IPS-NIHi7 (cell line): Measurements from ENCODE around the gene FGF6.
"Not testable (repeated sequence)": the region's sequence is repeated elsewhere in the genome, so short reads cannot be mapped to it uniquely, and the experiment has no call there.

Source experiments
- DNase-seq: peaks from one replicate; pipeline ENCODE4 v3.0.0; 2012; ENCODE audit warnings: mixed read lengths; ENCODE audit errors: extremely low spot score

FGF6 gene, protein sequence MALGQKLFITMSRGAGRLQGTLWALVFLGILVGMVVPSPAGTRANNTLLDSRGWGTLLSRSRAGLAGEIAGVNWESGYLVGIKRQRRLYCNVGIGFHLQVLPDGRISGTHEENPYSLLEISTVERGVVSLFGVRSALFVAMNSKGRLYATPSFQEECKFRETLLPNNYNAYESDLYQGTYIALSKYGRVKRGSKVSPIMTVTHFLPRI

DNA sequence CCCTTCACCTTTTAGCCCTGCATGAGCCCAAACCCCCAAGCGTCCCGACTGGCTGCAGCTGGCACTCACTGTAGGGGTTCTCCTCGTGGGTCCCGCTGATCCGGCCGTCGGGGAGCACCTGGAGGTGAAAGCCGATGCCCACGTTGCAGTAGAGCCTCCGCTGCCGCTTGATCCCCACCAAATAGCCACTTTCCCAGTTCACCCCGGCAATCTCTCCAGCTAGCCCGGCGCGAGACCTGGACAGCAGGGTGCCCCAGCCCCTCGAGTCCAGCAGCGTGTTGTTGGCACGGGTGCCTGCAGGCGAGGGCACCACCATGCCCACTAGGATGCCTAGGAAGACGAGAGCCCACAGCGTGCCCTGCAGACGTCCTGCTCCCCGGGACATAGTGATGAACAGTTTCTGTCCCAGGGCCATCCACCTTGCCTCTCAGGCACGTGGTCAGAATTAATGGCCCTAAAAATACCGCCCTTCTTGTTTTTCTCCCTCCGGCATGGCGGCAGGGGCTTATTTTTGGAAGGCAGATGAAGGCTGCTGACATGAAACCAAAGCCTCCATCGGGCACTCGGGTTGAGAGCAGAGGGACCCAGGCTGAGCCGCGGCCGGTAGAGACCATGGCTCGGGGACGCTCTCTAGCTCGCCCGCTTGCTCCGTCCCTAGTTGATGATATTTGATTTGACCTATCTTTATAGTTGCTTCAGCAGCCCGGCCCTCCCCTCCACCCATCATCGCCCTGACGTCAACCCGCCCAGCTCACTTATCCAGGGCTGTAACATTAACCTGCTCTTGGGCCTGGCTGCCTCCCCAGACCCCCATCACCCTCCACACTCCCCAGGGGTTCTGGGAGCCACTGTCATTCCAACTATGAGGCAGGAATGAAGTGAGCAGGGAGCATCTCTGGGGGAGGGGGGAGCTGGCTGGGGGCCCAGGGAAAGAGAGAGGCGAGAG, at the start of gene FGF6:
TSS of gene FGF6 (minus strand) at position 660 of the 946 bp plus-strand sequence. CDS start at position 415, 245 bp downstream.
- DNase-seq, result no peak

DNA sequence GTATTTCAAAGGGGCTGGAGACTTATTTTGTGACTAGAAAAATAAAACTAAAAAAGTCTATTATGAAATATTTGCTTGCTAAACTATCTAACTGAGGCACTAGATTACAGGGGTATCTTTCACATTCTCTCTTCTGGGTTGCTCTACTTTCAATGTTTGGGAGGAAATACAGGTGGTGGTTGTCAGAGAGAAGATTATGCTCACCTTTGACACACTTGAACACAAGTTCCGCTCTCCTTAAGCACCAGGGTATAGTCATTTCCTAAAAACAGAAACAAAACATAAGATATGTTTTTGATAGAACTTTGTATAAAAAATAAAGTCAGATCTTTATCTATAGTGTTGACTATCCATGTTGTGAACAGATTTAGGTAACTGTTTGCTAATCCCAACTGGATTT, 45.4 kb upstream of the FGF6 start:
- DNase-seq, result no peak

DNA sequence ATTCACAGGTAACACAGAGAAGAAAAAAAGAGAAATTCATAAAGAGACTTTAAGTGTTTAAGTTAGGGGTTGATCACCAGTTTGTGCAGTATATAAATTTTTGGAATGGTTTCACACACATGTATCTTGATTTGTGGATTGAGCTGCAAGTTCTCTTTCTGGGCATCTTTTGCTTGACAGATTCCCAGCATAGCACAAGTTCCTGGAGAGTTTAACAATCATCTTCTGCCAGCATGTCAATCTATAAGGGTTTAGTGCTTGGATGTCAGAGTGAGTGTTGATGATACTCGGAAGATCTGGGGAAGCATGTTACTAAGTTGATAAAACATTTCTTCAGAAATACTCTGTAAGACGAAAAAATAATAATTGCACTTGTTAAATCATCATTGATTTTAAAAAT, 43.9 kb upstream of the FGF6 start:
- no peak for DNase-seq

DNA sequence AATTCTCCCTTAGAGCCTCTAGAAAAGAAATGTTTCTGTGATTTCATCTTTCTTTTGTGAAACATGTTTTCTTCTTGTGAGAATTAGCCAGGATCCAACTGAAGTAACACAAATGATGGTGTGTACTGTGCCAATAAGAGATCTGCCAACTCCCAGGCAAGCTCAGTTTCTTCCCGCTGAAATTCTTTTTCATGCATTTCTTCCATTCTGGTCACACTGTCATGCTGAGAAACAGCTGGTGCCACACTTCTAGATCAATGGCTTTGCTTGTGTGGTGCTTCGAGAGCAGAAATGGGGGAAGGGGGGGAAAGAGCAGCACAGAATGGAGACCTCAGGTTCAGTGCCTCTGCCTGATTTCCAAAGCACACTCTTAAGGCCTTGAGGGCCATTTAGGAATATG, 41.4 kb upstream of the FGF6 start:
- DNase-seq, result peak; percentile 10

DNA sequence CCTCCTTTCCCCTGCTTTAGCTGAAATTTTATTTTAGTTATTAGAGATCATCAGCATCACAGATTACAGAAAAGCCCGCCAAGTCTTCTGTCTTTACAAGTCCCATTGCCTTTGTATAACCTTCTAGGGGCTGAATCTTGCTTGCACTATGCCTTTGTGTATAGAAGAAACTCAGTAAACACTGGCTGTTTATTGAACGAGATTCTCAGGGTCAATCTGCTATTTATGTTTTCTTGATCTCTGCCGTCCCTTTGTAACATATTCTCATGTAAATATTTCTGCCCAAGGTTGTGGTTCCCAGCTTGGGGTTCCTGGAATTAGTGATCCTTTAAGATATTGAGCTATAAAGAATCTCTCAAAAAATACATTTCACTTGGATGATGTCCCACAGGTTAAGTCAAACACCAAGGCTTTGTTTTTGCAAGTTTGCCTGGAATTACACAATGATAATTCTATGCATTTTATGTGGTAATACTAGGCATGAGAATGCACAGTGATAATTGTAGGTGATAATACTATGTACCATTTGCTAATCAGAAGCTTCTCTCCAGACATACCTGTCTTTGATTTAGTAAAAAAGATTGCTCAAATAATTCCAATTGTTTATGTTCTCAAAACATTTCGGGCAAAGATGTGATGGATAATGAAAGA, 40.6 kb upstream of the FGF6 start:
- no peak for DNase-seq

DNA sequence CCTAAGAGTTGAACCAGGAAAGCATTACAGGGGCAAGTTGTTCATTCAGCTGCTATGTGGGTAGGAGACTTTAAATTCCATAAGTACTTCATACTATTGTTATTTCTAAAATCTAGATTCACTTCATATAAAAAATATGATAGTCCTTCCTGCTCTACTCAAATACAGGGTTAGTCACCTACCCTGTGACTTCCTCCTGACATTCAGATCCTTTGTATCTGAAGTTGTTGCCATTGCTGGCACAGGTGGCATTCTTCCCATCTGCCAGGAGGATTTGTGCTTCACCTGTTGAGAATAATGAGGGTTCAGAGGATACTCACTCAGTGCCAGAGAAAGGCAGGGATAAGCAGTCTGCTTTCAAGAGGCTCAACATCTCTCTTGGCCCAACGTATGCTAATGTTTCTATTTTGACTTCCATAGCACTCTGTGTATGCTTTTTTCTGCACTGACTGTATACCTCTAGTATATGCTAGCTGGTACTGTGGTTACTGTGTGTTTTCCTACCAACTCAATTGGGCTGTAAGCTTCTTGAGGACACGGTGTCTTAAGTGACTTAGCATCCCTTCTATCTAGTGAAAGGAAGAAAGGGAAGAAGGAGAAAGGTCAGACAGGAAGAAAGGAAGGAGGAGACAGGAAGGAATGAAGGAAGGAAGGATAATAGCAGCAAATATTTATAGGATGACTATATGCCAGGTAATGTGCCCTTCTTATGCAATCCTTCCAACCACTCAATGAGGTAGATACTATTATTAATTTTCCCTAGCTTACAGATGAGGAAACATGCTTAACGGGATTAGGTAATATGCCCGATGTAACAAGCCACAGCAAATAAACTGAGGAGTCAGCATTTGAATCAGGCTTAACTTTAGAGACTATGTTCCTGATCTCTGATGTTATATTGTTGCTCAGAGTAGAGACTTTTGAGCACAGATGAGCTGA, 38.5 kb upstream of the FGF6 start:
- DNase-seq, result no peak

DNA sequence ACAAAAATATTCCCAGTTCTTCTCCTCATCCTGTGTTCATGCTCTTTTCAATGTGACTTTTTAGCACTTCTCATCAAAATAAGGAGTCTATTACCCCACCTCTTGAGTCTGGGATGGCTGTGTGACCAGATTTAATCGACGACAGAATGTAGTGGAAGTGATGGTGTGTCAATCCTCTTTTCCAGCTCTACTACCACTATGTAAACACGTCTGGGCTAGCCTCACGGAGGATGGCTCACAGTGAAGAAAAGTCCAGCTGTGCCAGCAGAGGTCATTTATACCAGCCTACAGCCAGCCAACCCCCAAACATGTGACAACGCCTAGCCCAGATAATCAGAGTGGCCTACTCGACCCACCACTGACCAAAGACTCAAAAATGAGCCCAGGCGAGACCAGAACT, 37.3 kb upstream of the FGF6 start:
- no peak for DNase-seq

DNA sequence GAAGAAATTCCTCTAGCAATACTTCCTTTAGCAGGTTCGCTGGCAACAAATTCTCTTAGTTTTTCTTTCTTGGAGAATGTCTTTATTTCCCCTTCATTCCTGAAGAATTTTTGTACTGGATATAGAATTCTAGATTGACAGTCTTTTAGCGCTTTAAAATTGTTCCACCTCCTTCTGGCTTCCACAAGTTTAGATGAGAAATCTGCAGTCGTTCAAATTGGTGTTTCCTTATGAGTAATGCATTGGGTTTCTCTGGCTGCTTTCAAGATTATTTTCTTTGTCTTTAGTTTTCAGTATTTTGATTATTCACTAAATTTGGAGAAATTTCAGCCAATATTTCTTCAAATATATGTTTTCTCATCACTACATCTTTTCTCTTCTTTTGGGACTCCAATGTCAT, 33.3 kb upstream of the FGF6 start:
- DNase-seq, result no peak

DNA sequence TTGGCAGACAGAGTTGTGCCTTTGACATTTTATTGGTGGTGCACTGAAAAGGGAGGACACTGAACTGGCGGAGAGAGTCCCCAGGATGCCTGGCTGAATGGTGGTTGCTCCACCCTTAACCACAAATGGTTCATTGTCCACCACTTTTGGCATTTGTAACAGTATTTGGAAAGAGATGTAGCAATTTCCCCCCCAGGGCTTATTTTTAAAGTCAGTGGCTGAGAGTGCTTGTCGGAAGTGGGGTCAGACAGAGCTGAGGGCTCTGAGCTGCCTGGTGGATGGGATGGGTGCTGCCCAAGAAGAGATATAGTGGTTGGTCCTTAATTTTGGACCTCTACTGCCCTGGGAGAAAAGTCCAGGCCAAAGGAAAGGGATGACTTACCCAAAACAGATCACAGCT, 31.5 kb upstream of the FGF6 start:
- no peak for DNase-seq

DNA sequence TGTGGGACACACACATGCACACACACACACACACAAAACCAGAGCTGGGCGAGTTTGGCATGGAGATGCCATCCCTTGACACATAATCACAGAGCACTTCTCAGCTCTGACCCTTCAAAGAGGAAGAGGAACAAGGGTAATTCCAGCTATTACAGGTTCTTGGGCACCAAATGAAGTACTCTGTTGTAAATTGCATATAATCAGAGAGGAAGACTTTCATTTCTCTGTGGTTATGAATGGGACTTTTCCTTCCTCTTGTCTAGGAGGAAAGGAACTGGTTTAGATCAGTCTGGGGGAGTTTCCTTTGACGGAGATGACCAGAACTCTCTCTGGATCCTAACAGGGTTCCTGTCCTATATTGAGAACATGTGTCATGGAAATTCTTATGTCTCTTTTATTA, 26.4 kb upstream of the FGF6 start:
- DNase-seq, result no peak

DNA sequence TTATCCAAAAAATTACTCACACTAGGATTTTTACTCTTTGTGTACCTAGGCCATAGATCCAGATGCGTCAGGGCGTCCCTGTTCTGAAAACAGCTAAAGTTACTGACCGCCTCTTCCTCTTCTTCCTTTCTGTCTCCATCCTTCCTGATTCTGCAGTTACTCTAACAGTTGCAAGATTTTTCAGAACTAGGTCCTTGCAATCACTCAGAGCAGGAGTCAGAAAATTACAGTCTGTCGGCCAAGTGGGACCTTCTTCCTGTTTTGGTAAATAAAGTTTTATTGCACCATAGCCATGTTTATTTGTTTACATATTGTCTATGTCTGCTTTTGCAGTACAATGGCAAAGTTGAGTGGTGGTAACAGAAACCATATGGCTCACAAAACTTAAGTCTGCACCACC, 25.6 kb upstream of the FGF6 start:
- DNase-seq, result no peak

DNA sequence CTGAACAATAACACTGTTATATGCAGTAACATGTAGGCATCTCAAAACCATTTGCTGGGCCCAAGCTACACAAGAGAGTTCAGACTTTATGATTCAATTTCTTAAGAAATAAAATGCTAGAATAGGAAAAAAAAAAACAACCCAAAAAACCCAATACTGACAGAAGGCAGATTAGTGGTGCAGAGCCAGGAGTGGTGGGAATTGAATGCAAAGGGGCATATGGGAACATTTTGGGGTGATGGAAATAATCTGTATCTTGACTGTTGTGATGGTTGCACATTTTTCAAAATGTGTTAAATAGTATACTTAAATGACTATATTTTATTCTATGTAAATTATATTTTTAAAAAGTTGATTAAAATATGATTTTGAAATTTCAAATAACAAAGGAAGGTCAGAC, 23.4 kb upstream of the FGF6 start:
- no peak for DNase-seq

DNA sequence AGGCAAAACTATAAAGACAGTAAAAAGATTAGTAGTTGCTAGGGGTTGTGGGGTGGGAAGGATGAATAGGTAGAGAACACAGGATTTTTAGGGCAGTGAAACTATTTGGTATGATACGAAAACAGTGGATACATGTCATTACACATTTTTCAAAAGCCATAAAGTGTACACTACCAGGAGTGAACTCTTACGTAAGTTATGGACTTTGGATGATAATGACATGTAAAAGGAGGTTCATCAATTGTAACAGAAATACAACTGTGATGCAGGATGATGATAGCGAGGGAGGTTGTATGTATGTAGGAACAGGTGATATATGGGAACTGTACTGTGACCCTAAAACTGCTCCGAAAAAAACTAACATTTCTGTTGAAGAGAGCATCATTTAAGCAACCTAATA, 15.1 kb upstream of the FGF6 start:
- DNase-seq, result no peak

DNA sequence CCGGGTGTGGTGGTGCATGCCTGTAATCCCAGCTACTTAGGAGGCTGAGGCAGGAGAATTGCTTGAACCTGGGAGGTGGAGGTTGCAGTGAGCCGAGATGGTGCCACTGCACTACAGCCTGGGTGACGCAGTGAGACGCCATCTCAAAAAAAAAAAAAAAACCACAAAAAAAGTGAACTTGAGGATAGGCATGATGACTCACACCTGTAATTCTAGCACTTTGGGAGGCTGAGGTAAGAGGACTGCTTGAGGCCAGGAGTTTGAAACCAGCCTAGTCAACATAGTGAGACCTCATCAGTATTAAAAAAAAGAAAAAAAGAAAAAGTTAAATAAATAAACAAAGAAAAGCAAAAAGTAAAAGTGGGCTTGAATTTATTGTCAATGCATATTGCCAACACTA, 10.2 kb upstream of the FGF6 start:
- DNase-seq, result not testable (repeated sequence)

DNA sequence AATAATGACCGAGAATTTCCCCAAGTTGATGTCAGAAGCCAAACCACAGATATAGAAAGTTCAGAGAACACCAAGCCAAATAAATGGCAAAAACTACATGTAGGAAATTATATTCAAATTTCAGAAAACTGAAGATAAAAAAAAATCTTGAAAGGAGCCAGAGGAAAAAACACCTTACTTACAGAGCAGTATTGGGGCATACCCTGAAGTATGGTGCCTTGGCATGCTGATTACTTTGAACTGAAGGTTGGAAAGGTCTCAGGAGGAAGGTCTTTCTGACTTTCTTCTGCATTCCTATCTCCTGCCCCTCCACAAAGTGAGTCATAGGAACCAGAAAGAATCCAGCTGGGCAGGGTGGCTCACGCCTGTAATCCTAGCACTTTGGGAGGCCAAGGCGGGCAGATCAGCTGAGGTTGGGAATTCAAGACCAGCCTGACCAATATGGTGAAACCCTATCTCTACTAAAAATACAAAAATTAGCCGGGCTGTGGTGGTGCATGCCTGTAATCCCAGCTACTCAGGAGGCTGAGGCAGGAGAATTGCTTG, 8.8 kb upstream of the FGF6 start:
- DNase-seq, result no peak

DNA sequence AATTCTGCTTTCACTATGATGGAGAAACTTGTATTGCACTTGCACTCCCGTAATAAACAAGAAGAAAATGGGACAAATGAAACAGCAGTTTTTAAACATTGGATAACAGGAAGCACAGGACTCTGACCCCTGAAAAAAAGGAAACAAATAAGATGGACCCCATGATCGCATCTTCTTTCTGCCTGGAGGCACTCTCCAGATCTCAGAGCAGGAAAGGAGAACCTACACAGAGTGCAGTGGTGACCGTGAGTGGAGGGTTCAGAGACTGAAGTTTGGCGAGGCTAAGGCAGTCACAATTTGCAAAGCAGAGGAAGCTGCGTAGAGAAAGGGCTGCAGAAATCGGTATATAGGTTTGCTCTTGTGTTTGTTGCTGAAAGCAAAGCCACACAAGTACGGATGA, 6.1 kb upstream of the FGF6 start:
- no peak for DNase-seq

DNA sequence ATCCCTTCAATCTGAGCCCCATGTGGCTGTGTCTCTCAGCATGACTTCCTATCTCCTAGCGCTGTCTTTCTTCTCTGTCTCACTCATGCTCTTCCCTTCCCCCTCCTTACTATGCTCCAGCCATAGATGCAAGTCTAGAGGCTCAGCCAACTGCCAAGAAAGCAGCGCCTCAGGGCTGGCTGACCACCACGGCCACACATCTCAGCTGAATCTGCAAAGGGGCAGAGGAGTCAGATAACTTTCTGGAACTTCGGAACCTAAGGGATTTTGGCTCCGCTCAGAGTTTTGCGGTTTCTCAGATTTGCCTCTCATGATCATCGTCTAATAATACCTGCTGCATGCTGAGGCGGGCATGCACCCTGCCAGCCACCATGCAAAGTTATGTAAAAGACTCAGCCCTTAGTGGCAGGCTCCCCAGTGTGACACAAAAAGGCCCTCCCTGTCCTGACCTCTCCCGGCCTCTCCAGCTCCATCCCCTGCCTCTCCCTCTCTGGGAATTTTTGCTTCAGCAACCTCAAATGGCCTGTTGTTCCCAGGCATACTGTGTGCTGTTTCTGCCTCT, 5.0 kb upstream of the FGF6 start:
- peak; percentile 62 for DNase-seq

DNA sequence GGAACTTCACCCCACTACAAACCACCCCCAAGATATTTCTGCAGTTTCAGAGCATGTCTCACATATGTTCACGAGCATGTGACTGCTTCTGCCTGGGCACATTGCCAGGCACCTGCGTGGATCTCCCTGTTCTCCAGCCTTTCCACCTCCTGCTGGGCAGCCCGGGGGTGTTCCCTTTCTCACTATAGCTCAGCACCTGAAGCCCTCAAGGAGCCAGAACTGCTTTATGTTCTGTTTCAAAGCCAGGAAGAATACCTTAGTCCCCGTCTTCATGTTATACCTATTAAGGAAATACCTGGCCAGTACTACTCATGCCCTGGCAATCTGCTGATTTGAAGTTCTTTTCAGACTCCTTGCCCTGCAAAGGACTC, 4.2 kb upstream of the FGF6 start:
- DNase-seq, result no peak

DNA sequence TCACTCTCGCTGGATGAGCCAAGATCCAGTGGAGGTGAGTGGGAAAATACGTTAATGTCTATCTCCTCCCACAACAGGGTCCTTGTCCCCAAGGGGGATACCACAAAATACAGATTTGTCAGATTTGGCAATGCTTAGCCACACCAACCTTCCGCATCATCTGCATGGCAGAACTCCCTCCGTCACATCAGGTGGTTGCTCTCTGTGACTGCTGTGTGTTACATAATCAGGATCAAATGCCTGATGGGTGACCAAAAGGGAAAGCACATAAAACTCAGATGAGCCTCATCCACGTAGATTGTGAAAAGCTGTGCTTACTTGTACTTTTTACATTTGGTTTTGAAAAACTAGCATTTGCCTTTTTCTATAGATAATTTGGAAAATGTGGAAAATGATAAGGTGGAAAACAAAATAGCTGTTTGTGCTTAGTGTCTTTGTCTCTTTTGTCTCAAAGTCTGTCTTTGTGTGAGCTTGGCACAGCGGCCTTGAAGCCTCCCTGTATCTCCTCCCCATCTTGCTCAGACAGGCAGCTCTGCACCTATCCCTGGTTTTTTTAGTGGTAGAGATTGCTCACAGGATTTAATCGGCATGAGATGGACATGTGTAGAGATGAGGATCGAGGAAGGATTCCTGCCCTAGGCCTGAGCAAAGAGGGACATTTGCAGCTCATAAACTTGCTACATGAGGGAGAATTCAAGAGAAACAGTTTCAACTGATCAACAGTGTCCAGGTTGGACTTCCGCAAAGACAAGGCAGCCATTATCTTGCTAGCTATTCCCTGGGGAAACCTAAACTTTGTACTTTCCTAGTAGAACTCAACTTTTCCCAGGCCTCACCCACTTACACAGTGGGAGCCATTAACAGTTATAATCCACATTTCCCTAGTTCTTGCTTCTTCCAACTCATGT, 3.6 kb upstream of the FGF6 start:
- no peak for DNase-seq

DNA sequence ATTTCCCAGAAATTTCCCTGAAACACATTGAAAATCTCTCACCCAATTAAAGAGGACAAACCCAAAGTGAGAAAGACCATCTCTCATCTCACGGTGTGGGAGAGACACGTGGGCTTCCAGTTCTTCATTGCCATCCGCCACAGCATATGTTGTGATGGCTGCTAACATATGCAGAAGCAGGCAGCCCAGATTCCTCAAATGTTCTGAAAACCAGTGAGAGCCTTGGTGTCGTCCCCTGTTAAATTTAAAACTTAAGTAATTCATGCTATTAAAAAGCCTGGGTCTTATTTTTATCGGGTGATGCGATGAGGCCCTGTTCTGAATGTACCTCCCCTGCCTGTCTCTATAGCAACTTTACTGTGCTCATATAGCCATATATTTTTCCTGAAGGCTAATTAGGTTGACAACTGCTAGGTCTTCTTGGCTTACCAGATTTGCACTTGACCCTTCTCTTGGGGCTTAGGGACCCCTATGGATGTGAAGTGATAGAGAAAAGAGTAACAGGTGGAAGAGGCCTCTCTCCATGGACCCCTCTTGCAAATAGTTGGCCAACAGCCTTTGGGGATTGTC, 2.8 kb upstream of the FGF6 start:
- DNase-seq, result no peak
